ENCODE measurements around the gene CDC37L1.

- TF ChIP-seq POLR2A (IDR thresholded peaks at IDR 0.05) (no peak), CTCF (IDR thresholded peaks at IDR 0.05) (no peak)
Measured at GRCh38 chr9:4680173-4680525, 780 bp downstream of the CDC37L1 start.
